ENCODE measurements around the gene MYO6.

MYO6 gene

DNA sequence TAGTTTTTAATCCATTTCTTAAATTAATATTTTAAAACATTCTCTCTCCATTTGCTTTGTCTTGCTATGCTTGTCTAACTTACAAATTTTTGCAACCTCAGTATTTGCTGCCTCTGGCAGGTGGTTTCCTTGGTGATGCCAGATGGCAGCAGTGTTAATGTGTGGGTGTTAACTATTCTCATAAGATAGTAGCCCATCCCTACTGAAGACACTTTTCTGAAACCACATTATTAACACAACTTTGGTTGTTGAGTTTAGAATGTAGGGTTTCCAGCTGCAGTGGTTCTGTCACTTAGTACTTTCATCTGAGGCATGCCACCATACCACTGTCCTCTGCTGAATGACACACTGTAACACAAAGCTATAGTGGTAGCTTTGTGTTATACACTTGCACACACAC lies 75.1 kb downstream of the MYO6 start:
- ATAC-seq, result no peak
- TF ChIP-seq PPARA (CRISPR knock-in tag; IDR thresholded peaks at IDR 0.05; ENCODE audit: borderline replicate concordance) (no peak), GLIS3 (CRISPR knock-in tag; IDR thresholded peaks at IDR 0.05) (no peak), ZFP3 (CRISPR knock-in tag; IDR thresholded peaks at IDR 0.05) (no peak), ZFP30 (CRISPR knock-in tag; IDR thresholded peaks at IDR 0.05) (no peak), PATZ1 (CRISPR knock-in tag; IDR thresholded peaks at IDR 0.05; ENCODE audit: borderline replicate concordance) (no peak), TCF4 (CRISPR knock-in tag; IDR thresholded peaks at IDR 0.05; ENCODE audit: borderline replicate concordance) (no peak), ZC3H10 (CRISPR knock-in tag; IDR thresholded peaks at IDR 0.05) (no peak), POU6F1 (CRISPR knock-in tag; IDR thresholded peaks at IDR 0.05; ENCODE audit: borderline replicate concordance, low read depth) (no peak), ARNTL (CRISPR knock-in tag; IDR thresholded peaks at IDR 0.05; ENCODE audit: borderline replicate concordance, low read depth) (no peak), SNAI2 (CRISPR knock-in tag; IDR thresholded peaks at IDR 0.05) (no peak), ZNF70 (CRISPR knock-in tag; IDR thresholded peaks at IDR 0.05) (no peak), CSRNP3 (CRISPR knock-in tag; IDR thresholded peaks at IDR 0.05) (no peak), OSR1 (CRISPR knock-in tag; IDR thresholded peaks at IDR 0.05) (no peak), TOX (CRISPR knock-in tag; IDR thresholded peaks at IDR 0.05; ENCODE audit: borderline replicate concordance) (no peak), CSDC2 (CRISPR knock-in tag; IDR thresholded peaks at IDR 0.05) (no peak), ZNF8 (CRISPR knock-in tag; IDR thresholded peaks at IDR 0.05) (no peak), RARB (CRISPR knock-in tag; IDR thresholded peaks at IDR 0.05) (no peak), ESRRG (CRISPR knock-in tag; IDR thresholded peaks at IDR 0.05) (no peak)
- TF ChIP-seq, protein P1, sequence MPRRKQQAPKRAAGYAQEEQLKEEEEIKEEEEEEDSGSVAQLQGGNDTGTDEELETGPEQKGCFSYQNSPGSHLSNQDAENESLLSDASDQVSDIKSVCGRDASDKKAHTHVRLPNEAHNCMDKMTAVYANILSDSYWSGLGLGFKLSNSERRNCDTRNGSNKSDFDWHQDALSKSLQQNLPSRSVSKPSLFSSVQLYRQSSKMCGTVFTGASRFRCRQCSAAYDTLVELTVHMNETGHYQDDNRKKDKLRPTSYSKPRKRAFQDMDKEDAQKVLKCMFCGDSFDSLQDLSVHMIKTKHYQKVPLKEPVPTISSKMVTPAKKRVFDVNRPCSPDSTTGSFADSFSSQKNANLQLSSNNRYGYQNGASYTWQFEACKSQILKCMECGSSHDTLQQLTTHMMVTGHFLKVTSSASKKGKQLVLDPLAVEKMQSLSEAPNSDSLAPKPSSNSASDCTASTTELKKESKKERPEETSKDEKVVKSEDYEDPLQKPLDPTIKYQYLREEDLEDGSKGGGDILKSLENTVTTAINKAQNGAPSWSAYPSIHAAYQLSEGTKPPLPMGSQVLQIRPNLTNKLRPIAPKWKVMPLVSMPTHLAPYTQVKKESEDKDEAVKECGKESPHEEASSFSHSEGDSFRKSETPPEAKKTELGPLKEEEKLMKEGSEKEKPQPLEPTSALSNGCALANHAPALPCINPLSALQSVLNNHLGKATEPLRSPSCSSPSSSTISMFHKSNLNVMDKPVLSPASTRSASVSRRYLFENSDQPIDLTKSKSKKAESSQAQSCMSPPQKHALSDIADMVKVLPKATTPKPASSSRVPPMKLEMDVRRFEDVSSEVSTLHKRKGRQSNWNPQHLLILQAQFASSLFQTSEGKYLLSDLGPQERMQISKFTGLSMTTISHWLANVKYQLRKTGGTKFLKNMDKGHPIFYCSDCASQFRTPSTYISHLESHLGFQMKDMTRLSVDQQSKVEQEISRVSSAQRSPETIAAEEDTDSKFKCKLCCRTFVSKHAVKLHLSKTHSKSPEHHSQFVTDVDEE (CRISPR knock-in tag; IDR thresholded peaks at IDR 0.05), result no peak
- TF ChIP-seq, protein P2, sequence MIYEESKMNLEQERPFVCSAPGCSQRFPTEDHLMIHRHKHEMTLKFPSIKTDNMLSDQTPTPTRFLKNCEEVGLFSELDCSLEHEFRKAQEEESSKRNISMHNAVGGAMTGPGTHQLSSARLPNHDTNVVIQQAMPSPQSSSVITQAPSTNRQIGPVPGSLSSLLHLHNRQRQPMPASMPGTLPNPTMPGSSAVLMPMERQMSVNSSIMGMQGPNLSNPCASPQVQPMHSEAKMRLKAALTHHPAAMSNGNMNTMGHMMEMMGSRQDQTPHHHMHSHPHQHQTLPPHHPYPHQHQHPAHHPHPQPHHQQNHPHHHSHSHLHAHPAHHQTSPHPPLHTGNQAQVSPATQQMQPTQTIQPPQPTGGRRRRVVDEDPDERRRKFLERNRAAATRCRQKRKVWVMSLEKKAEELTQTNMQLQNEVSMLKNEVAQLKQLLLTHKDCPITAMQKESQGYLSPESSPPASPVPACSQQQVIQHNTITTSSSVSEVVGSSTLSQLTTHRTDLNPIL (CRISPR knock-in tag; IDR thresholded peaks at IDR 0.05; ENCODE audit: low read depth), result no peak

- no peak for ATAC-seq
- TF ChIP-seq ZNF70 (CRISPR knock-in tag; IDR thresholded peaks at IDR 0.05), result no peak
- no peak for TF ChIP-seq OSR1 (CRISPR knock-in tag; IDR thresholded peaks at IDR 0.05)
- TF ChIP-seq, protein P2 (CRISPR knock-in tag; IDR thresholded peaks at IDR 0.05; ENCODE audit: low read depth), result no peak
- no peak for TF ChIP-seq ZNF8 (CRISPR knock-in tag; IDR thresholded peaks at IDR 0.05)
- no peak for TF ChIP-seq BACH2 (CRISPR knock-in tag; IDR thresholded peaks at IDR 0.05; ENCODE audit: borderline replicate concordance)
- no peak for TF ChIP-seq ISL1 (CRISPR knock-in tag; IDR thresholded peaks at IDR 0.05)
- TF ChIP-seq TCF4 (CRISPR knock-in tag; IDR thresholded peaks at IDR 0.05; ENCODE audit: borderline replicate concordance), result no peak
- TF ChIP-seq CSRNP3 (CRISPR knock-in tag; IDR thresholded peaks at IDR 0.05), result no peak
- TF ChIP-seq ZNF565 (CRISPR knock-in tag; conservative IDR thresholded peaks at IDR 0.05; ENCODE audit: low read depth), result no peak
- no peak for TF ChIP-seq PATZ1 (CRISPR knock-in tag; IDR thresholded peaks at IDR 0.05; ENCODE audit: borderline replicate concordance)
- no peak for TF ChIP-seq ARNTL (CRISPR knock-in tag; IDR thresholded peaks at IDR 0.05; ENCODE audit: borderline replicate concordance, low read depth)
- TF ChIP-seq ZFP30 (CRISPR knock-in tag; IDR thresholded peaks at IDR 0.05), result no peak
- TF ChIP-seq ESRRG (CRISPR knock-in tag; IDR thresholded peaks at IDR 0.05), result no peak
Measured at GRCh38 chr6:75827163-75827562, 78.1 kb downstream of the MYO6 start.
